ENCODE results near the gene FAM162A. TPM values are rescaled to one million over a fixed set of nuclear protein-coding genes. Genes with fewer than 3 reads are reported as not detected.

The FAM162A gene
- total and polyA plus RNA-seq, 4 donors: 16.6 to 160 (median 29.6) TPM

GRCh38 chr3:122382888-122383666 lies 905 bp upstream of the FAM162A start, which contains the start of gene MIX23:
Gene MIX23 (minus strand): TSS chr3:122383231. CDS start chr3:122383224, 7 bp downstream.
- H3K4me3 ChIP-seq (ENCODE audit: low read depth in 1 of 3, low read length in 3 of 3): peak within 1 kb of the TSS; percentile 64 to 98 (median 93)
- peaks cover 5 to 48% (median 28%) of the 10 kb centered on the region in 4 donors for H3K4me1 ChIP-seq (ENCODE audit: control insufficient read depth in 4 of 4, insufficient read depth in 4 of 4, low read length in 3 of 4)
- WGBS: under 1% methylated on average over 31 of the region's 31 CpGs
- H3K9me3 ChIP-seq (ENCODE audit: control insufficient read depth in 4 of 4, low read length in 3 of 4): no peaks in the 10 kb centered on the region
- H3K27me3 ChIP-seq (ENCODE audit: control insufficient read depth in 4 of 4, insufficient read depth in 4 of 4, low read length in 3 of 4): no peaks in the 10 kb centered on the region
- peak within 1 kb of the TSS; percentile 71 to 85 for H3K9ac ChIP-seq (ENCODE audit: low read depth in 1 of 2, low read length in 2 of 2)
- H3K27ac ChIP-seq (ENCODE audit: low read depth in 1 of 2, low read length in 2 of 2): peak within 1 kb of the TSS; percentile 76 to 93
- TF ChIP-seq FOXA1 (IDR thresholded peaks at IDR 0.05): no peak
- peak; percentile 64 for TF ChIP-seq ATF3 (IDR thresholded peaks at IDR 0.05)
- TF ChIP-seq NR2F2 (IDR thresholded peaks at IDR 0.05): peak; percentile 37
- TF ChIP-seq CTCF (IDR thresholded peaks at IDR 0.05; ENCODE audit: low read depth, low read length, missing input control): no peak
- no peak for TF ChIP-seq FOXA2 (IDR thresholded peaks at IDR 0.05)
- no peak for TF ChIP-seq REST (IDR thresholded peaks at IDR 0.05)
- TF ChIP-seq EGR1 (IDR thresholded peaks at IDR 0.05; ENCODE audit: low read depth in 2 of 2): peak in 1 of 2 donors; percentile 10
- peak in 1 of 2 donors; percentile 25 for TF ChIP-seq RAD21 (IDR thresholded peaks at IDR 0.05)
- peak; percentile 18 to 32 for TF ChIP-seq HNF4A (conservative IDR thresholded peaks at IDR 0.05)
- no peak for TF ChIP-seq GABPA (IDR thresholded peaks at IDR 0.05 in 1 of 2, conservative IDR thresholded peaks at IDR 0.05 in 1 of 2)
- TF ChIP-seq HNF4G (IDR thresholded peaks at IDR 0.05): no peak
- TF ChIP-seq YY1 (IDR thresholded peaks at IDR 0.05): peak; percentile 99
- peak; percentile 31 for TF ChIP-seq TAF1 (conservative IDR thresholded peaks at IDR 0.05)
- peak; percentile 53 for TF ChIP-seq SP1 (IDR thresholded peaks at IDR 0.05)
- TF ChIP-seq, protein P1, sequence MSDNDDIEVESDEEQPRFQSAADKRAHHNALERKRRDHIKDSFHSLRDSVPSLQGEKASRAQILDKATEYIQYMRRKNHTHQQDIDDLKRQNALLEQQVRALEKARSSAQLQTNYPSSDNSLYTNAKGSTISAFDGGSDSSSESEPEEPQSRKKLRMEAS (IDR thresholded peaks at IDR 0.05): peak; percentile 75
- peak; percentile 10 to 37 for TF ChIP-seq JUND (IDR thresholded peaks at IDR 0.05)
- TF ChIP-seq, protein P2, sequence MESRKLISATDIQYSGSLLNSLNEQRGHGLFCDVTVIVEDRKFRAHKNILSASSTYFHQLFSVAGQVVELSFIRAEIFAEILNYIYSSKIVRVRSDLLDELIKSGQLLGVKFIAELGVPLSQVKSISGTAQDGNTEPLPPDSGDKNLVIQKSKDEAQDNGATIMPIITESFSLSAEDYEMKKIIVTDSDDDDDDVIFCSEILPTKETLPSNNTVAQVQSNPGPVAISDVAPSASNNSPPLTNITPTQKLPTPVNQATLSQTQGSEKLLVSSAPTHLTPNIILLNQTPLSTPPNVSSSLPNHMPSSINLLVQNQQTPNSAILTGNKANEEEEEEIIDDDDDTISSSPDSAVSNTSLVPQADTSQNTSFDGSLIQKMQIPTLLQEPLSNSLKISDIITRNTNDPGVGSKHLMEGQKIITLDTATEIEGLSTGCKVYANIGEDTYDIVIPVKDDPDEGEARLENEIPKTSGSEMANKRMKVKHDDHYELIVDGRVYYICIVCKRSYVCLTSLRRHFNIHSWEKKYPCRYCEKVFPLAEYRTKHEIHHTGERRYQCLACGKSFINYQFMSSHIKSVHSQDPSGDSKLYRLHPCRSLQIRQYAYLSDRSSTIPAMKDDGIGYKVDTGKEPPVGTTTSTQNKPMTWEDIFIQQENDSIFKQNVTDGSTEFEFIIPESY (IDR thresholded peaks at IDR 0.05): no peak
- TF ChIP-seq RXRA (IDR thresholded peaks at IDR 0.05): peak in 1 of 2 donors; percentile 67
- DNase-seq (ENCODE audit: low spot score): peak; percentile 87
- H3K36me3 ChIP-seq (ENCODE audit: control insufficient read depth in 4 of 4, insufficient read depth in 3 of 4, low read depth in 1 of 4, low read length in 3 of 4): no peaks in the 10 kb centered on the region

Data from liver (tissue), 9 donors.